BE2C (cell line): Measurements from ENCODE around the gene PLA2G2C.

Experiments used
- DNase-seq: peaks from one replicate; pipeline ENCODE4 v3.0.0-alpha.2; 2020
- H3K27me3 ChIP-seq: fragments of 250-450 bp; sonication (Bioruptor Pico); 2 replicates; pipeline ENCODE4 v1.5.1; 2020; ENCODE audit warnings: mild to moderate bottlenecking
- H3K36me3 ChIP-seq: fragments of 250-450 bp; sonication (Bioruptor Pico); 2 replicates; pipeline ENCODE4 v1.5.1; 2020; ENCODE audit warnings: mild to moderate bottlenecking
- H3K4me1 ChIP-seq: fragments of 250-450 bp; sonication (Bioruptor Pico); 2 replicates; pipeline ENCODE4 v1.5.1; 2020
- H3K4me3 ChIP-seq: 2 replicates; pipeline ENCODE4 v1.5.1; 2011; ENCODE audit warnings: low read depth, low read length
- H3K9me3 ChIP-seq: fragments of 250-450 bp; sonication (Bioruptor Pico); 2 replicates; pipeline ENCODE4 v1.5.1; 2020
- TF ChIP-seq, protein P1 (sequence below): IDR thresholded peaks from 2 replicates; pipeline ENCODE4 v1.5.1; 2012; ENCODE audit warnings: mild to moderate bottlenecking, low read depth, low read length

PLA2G2C gene

DNA sequence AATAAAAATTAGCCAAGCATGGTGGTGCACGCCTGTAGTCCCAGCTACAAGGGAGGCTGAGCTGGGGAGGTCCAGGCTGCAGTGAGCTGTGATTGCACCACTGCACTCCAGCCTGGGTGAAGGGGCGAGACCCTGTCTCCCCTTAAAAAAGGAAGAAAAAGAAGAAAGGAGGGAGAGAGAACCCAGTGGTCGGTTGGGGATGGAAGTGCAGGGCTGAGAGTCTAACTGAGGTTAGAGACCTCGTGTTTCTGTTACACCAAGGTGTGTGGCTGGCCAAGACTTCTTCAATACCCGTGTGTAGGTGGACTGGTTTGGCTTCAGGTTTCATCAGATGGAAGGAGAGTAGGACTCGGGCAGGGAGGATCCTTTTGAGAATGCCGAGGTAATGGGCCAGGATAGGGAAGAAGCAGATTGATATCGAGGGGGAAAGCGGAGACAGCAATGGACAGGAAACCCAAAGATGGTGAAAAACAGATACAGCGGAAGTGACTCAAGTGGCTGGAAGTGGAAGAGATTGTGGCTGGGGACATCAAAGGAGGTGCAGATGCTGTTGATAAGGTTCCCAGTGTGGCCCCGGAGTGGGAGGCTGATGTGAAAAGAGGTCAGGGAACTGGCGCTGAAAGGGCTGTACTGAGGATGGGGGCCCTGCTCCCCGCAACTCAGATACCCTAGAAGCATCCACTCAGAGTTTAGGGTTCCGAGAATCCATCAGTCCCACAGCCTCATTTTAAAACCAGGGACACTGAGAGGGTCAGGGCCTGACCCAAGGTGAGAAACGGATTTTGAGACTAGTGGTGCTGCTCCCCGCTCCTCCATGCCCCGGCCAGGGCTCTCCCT is 1.1 kb downstream of the PLA2G2C start:
- Histone ChIP-seq H3K36me3 (no peaks in the 10 kb centered on the region), H3K4me3 (peak overlapping the region; percentile 26), H3K9me3 (no peaks in the 10 kb centered on the region), H3K4me1 (peaks cover 7% of the 10 kb centered on the region), H3K27me3 (no peaks in the 10 kb centered on the region)
- peak; percentile 8 for DNase-seq
- TF ChIP-seq, protein P1, sequence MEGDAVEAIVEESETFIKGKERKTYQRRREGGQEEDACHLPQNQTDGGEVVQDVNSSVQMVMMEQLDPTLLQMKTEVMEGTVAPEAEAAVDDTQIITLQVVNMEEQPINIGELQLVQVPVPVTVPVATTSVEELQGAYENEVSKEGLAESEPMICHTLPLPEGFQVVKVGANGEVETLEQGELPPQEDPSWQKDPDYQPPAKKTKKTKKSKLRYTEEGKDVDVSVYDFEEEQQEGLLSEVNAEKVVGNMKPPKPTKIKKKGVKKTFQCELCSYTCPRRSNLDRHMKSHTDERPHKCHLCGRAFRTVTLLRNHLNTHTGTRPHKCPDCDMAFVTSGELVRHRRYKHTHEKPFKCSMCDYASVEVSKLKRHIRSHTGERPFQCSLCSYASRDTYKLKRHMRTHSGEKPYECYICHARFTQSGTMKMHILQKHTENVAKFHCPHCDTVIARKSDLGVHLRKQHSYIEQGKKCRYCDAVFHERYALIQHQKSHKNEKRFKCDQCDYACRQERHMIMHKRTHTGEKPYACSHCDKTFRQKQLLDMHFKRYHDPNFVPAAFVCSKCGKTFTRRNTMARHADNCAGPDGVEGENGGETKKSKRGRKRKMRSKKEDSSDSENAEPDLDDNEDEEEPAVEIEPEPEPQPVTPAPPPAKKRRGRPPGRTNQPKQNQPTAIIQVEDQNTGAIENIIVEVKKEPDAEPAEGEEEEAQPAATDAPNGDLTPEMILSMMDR, result no peak

DNA sequence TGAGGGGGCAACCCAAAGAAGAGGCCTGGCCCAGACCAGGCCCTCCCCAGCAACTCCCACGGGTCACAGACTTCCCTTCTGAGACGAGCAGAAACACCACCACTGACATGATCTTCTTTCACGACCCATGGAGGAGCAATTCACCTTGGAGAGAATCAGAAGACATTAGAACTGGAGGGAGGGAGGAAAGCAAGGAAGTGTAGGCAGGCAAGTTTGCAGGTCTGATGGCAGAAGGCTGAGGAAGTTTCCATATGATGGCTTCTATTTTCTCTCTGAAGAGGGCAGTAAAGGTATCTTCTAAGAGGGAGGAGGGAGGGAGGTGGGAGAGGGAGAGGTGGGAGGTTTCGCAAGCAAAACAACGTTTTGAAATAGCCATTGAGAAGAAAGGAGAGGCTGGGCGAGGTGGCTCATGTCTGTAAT is 1.8 kb downstream of the PLA2G2C start:
- TF ChIP-seq, protein P1, result no peak
- Histone ChIP-seq H3K4me1 (peaks cover 7% of the 10 kb centered on the region), H3K27me3 (no peaks in the 10 kb centered on the region), H3K4me3 (no peak overlapping the region), H3K36me3 (no peaks in the 10 kb centered on the region), H3K9me3 (no peaks in the 10 kb centered on the region)
- no peak for DNase-seq

DNA sequence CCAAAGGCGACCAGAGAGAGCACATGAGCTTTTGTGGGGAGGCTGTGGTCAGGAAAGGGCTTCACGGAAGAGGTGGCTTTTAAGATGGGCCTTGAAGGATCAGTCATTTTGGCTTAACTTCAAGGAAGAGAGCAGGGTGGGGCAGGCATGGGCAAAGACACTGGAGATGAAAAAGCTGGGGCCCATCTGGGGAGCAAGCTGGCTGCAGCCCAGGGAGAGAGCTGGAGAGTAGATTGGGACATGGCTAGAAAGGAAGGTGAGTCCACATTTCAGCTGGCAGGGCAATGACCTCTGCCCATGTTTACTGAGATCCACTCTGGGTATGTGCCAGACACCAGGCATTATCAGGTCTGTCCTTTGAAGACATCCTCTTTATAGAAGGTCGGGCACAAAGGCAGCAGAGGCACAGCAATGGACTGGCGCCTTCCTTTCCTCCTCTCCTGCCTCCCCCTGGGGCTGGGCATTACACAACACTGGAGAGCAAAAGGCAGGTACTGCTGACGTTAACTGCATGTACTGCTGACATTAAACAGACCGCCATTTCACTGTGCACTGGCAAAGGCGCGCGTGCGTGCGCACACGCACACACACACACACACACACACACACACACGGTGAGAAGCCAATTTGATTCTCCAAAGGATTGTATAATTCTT is 2.6 kb downstream of the PLA2G2C start:
- Histone ChIP-seq H3K27me3 (no peaks in the 10 kb centered on the region), H3K4me1 (peaks cover 7% of the 10 kb centered on the region), H3K36me3 (no peaks in the 10 kb centered on the region), H3K4me3 (no peak overlapping the region), H3K9me3 (no peaks in the 10 kb centered on the region)
- DNase-seq, result peak; percentile 27
- TF ChIP-seq, protein P1, result no peak

DNA sequence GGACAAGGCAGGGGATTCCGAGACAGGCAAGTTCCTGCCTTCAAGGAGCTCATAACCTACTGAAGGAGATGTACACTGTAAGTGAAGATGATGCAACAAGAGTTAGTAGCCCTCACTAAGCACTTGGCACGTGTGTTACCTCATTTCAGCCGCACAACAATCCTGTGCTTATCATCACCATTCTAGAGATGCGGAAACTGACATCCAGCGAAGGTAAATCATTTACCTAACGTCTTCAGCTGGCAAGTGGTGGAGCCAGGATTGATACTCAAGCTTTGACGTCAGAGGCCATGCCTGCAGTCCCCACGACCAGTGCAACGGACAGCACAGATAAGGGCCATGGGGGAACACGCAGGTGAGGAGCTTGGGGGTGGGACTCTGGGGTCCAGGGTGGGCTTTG is 3.3 kb downstream of the PLA2G2C start:
- H3K36me3 ChIP-seq, result no peaks in the 10 kb centered on the region
- TF ChIP-seq, protein P1, result no peak
- no peak overlapping the region for H3K4me3 ChIP-seq
- peaks cover 7% of the 10 kb centered on the region for H3K4me1 ChIP-seq
- H3K27me3 ChIP-seq, result no peaks in the 10 kb centered on the region
- no peak for DNase-seq
- H3K9me3 ChIP-seq, result no peaks in the 10 kb centered on the region

DNA sequence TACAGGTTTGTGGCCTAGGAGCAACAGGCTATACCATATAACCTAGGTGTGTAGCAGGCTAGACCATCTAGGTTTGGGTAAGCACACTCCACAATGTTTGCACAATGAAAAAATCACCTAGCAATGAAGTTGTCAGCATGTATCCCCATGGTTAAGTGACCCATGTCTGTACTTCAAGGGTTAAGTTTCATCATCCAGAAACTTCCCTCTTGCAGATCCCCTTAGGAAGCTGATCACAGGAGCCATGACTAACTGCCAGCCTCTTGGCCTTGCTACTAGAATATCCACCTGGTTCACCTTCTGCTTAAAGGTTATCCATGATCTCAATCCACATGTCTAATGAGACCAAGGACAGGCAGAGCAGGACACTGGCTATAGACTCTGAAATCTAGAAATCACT is 3.9 kb downstream of the PLA2G2C start:
- peaks cover 7% of the 10 kb centered on the region for H3K4me1 ChIP-seq
- TF ChIP-seq, protein P1, result no peak
- no peak for DNase-seq
- no peaks in the 10 kb centered on the region for H3K27me3 ChIP-seq
- no peak overlapping the region for H3K4me3 ChIP-seq
- no peaks in the 10 kb centered on the region for H3K9me3 ChIP-seq
- H3K36me3 ChIP-seq, result no peaks in the 10 kb centered on the region

DNA sequence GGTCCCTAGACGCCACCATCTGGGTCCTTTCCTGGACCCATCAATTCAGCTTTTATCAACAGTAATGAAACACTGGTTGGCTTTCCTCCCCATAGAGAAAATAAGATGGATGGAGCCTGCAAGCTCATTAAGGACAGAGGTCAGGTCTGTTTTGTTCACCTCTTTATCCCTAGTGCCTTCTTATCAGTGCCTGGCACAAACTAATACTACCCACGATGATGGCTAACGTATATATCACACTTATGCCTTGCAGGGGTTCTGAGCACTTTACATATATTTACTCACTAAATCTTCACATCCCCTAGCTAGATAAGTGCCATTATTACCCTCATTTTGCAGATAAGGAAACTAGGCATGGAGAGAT is 5.5 kb downstream of the PLA2G2C start:
- H3K4me3 ChIP-seq, result no peak overlapping the region
- H3K4me1 ChIP-seq, result peaks cover 7% of the 10 kb centered on the region
- no peak for DNase-seq
- TF ChIP-seq, protein P1, result no peak
- no peaks in the 10 kb centered on the region for H3K9me3 ChIP-seq
- H3K36me3 ChIP-seq, result no peaks in the 10 kb centered on the region
- no peaks in the 10 kb centered on the region for H3K27me3 ChIP-seq
